Panc1 (cell line): ENCODE results near the gene MANF.

Experiments
- POLR2AphosphoS5 ChIP-seq: IDR thresholded peaks from 2 replicates; pipeline ENCODE4 v1.6.1; 2012; ENCODE audit warnings: mild to moderate bottlenecking, low read depth, low read length, moderate library complexity
- SIN3A ChIP-seq: IDR thresholded peaks from 2 replicates; pipeline ENCODE4 v1.6.1; 2012; ENCODE audit warnings: low read depth, mild to moderate bottlenecking, low read length, moderate library complexity, borderline replicate concordance; ENCODE audit not compliant: insufficient read depth
- TCF7L2 ChIP-seq: IDR thresholded peaks from 2 replicates; pipeline ENCODE4 v1.6.1; 2011; ENCODE audit warnings: mild to moderate bottlenecking, low read depth, low read length, inconsistent platforms
- TF ChIP-seq, protein P1 (sequence below): fragments of 450-650 bp; IDR thresholded peaks from 2 replicates; pipeline ENCODE4 v1.5.1; 2017; ENCODE audit warnings: mild to moderate bottlenecking
- TF ChIP-seq, protein P2 (sequence below), 2 experiments: IDR thresholded peaks; 2 replicates each; pipeline ENCODE4 v1.6.1; 2011 to 2012; ENCODE audit warnings: low read depth in 2 of 2, control low read depth in 1 of 2, low read length in 1 of 2, mild to moderate bottlenecking in 1 of 2, moderate library complexity in 1 of 2; ENCODE audit not compliant: insufficient read depth in 1 of 2

DNA sequence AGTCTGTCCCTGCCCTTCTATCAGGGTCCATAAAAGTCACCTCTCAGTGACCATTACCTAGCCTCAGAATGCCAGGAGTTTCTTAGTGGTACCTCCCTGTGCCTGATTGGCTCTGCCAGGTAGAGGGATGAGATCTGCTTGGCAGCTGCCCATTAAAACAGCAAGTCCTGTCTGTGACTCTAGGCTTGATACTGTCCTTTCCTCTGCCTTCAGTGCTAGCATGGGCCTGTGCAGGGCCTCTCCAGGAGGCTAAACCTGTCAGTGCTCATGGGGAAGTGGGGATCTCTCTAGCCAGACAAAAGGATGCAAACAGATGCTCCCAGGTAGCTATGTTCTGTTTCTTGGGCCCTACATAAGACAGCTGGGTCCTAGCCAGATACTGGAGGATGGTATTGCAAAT is 10.0 kb upstream of the MANF start:
- TF ChIP-seq, protein P1, sequence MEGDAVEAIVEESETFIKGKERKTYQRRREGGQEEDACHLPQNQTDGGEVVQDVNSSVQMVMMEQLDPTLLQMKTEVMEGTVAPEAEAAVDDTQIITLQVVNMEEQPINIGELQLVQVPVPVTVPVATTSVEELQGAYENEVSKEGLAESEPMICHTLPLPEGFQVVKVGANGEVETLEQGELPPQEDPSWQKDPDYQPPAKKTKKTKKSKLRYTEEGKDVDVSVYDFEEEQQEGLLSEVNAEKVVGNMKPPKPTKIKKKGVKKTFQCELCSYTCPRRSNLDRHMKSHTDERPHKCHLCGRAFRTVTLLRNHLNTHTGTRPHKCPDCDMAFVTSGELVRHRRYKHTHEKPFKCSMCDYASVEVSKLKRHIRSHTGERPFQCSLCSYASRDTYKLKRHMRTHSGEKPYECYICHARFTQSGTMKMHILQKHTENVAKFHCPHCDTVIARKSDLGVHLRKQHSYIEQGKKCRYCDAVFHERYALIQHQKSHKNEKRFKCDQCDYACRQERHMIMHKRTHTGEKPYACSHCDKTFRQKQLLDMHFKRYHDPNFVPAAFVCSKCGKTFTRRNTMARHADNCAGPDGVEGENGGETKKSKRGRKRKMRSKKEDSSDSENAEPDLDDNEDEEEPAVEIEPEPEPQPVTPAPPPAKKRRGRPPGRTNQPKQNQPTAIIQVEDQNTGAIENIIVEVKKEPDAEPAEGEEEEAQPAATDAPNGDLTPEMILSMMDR, result no peak
- TF ChIP-seq SIN3A, result no peak
- TF ChIP-seq, protein P2, sequence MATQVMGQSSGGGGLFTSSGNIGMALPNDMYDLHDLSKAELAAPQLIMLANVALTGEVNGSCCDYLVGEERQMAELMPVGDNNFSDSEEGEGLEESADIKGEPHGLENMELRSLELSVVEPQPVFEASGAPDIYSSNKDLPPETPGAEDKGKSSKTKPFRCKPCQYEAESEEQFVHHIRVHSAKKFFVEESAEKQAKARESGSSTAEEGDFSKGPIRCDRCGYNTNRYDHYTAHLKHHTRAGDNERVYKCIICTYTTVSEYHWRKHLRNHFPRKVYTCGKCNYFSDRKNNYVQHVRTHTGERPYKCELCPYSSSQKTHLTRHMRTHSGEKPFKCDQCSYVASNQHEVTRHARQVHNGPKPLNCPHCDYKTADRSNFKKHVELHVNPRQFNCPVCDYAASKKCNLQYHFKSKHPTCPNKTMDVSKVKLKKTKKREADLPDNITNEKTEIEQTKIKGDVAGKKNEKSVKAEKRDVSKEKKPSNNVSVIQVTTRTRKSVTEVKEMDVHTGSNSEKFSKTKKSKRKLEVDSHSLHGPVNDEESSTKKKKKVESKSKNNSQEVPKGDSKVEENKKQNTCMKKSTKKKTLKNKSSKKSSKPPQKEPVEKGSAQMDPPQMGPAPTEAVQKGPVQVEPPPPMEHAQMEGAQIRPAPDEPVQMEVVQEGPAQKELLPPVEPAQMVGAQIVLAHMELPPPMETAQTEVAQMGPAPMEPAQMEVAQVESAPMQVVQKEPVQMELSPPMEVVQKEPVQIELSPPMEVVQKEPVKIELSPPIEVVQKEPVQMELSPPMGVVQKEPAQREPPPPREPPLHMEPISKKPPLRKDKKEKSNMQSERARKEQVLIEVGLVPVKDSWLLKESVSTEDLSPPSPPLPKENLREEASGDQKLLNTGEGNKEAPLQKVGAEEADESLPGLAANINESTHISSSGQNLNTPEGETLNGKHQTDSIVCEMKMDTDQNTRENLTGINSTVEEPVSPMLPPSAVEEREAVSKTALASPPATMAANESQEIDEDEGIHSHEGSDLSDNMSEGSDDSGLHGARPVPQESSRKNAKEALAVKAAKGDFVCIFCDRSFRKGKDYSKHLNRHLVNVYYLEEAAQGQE (IDR thresholded peaks at IDR 0.05; ENCODE audit: insufficient read depth in 1 of 2, low read depth in 2 of 2, low read length in 1 of 2), result no peak
- TF ChIP-seq POLR2AphosphoS5, result no peak
- no peak for TF ChIP-seq TCF7L2
